BJ (cell line): Measurements from ENCODE around the gene ANKRD61. TPM values are rescaled to one million over a fixed set of nuclear protein-coding genes. Genes with fewer than 3 reads are reported as not detected.
"Not testable (repeated sequence)": the region's sequence is repeated elsewhere in the genome, so short reads cannot be mapped to it uniquely, and the experiment has no call there.

Experiments used
- CTCF ChIA-PET: fragments of 350-600 bp; formaldehyde crosslinking; extraction: SDS; loops from one replicate; lab custom pipeline; 2021; ENCODE audit warnings: antibody characterized with exemption, inconsistent platforms; lab: Yijun Ruan, JAX
- POLR2A ChIA-PET: fragments of 300-600 bp; sonication (Branson Sonifier 250); formaldehyde crosslinking; extraction: SDS; loops from one replicate; lab custom pipeline; 2021; ENCODE audit warnings: antibody characterized with exemption; lab: Charles Lee
- DNase-seq: peaks from one replicate; pipeline ENCODE4 v3.0.0-alpha.2; 2011; ENCODE audit warnings: low read depth
- H3K27me3 ChIP-seq: 2 replicates; pipeline ENCODE4 v1.6.0; 2011; ENCODE audit warnings: low read length; ENCODE audit not compliant: control insufficient read depth, insufficient read depth
- H3K36me3 ChIP-seq: 2 replicates; pipeline ENCODE4 v1.5.1; 2011; ENCODE audit warnings: low read length; ENCODE audit not compliant: control insufficient read depth, insufficient read depth
- H3K4me3 ChIP-seq: 2 replicates; pipeline ENCODE4 v1.5.1; 2011; ENCODE audit warnings: low read depth, mild to moderate bottlenecking, control low read depth, low read length
- CTCF ChIP-seq: IDR thresholded peaks from 2 replicates; pipeline ENCODE4 v1.5.1; 2011; ENCODE audit warnings: low read depth, mild to moderate bottlenecking, control low read depth, inconsistent platforms, low read length, moderate library complexity; ENCODE audit not compliant: insufficient read depth
- polyA plus RNA-seq: library from polyadenylated mRNA; depleted of rRNA; stranded (reverse); fragments of >200 nt; gene quantifications from 2 replicates; pipeline ENCODE4 v1.2.3, GENCODE V29; 2011

Gene ANKRD61
- polyA plus RNA-seq, 1 experiment: 0.40 TPM

GRCh38 chr7:6032641-6033040, 1.5 kb downstream of the ANKRD61 start:
- no peak overlapping the region for H3K4me3 ChIP-seq
- peaks cover 25% of the 10 kb centered on the region for H3K36me3 ChIP-seq
- POLR2A ChIA-PET: no interaction called here
- CTCF ChIA-PET: interaction anchor here (1.0 kb wide), 1 partner anchor 291 kb away, joined by 3 read pairs; no protein-coding TSS in a partner anchor
- no peak for TF ChIP-seq CTCF
- no peak for DNase-seq
- no peaks in the 10 kb centered on the region for H3K27me3 ChIP-seq

GRCh38 chr7:6035165-6035564, 4.0 kb downstream of the ANKRD61 start:
- no peak overlapping the region for H3K4me3 ChIP-seq
- ChIA-PET CTCF (interaction anchor here (1.0 kb wide), 1 partner anchor 8 kb away, joined by 3 read pairs; no protein-coding TSS in a partner anchor), POLR2A (no interaction called here)
- peaks cover 21% of the 10 kb centered on the region for H3K36me3 ChIP-seq
- TF ChIP-seq CTCF: no peak
- no peaks in the 10 kb centered on the region for H3K27me3 ChIP-seq
- no peak for DNase-seq

- DNase-seq: no peak
- ChIA-PET CTCF (interaction anchor here (1.0 kb wide), 1 partner anchor 8 kb away, joined by 3 read pairs; no protein-coding TSS in a partner anchor), POLR2A (no interaction called here)
- Histone ChIP-seq H3K36me3 (peaks cover 22% of the 10 kb centered on the region), H3K27me3 (no peaks in the 10 kb centered on the region), H3K4me3 (no peak overlapping the region)
- no peak for TF ChIP-seq CTCF
These were observed 4.5 kb downstream of the ANKRD61 start for GRCh38 chr7:6035686-6036085.

GRCh38 chr7:6049780-6050179, 18.6 kb downstream of the ANKRD61 start:
- no peak for DNase-seq
- H3K27me3 ChIP-seq: no peaks in the 10 kb centered on the region
- no peak for TF ChIP-seq CTCF
- CTCF ChIA-PET: interaction anchor here (0.7 kb wide), 1 partner anchor 44 kb away, joined by 3 read pairs; no protein-coding TSS in a partner anchor
- peaks cover 11% of the 10 kb centered on the region for H3K36me3 ChIP-seq
- POLR2A ChIA-PET: interaction anchor here (0.7 kb wide), 1 partner anchor 77 kb away, joined by 3 read pairs; no protein-coding TSS in a partner anchor
- no peak overlapping the region for H3K4me3 ChIP-seq

GRCh38 chr7:6051185-6051584, 20.0 kb downstream of the ANKRD61 start:
- POLR2A ChIA-PET, H3K27me3 ChIP-seq, H3K36me3 ChIP-seq, CTCF ChIA-PET, DNase-seq, H3K4me3 ChIP-seq: not testable (repeated sequence)

GRCh38 chr7:6056616-6057015, 25.4 kb downstream of the ANKRD61 start:
- H3K36me3 ChIP-seq: peaks cover 3% of the 10 kb centered on the region; the same call in 1 of the 2 replicates
- DNase-seq: no peak
- no peak for TF ChIP-seq CTCF
- no peaks in the 10 kb centered on the region for H3K27me3 ChIP-seq
- ChIA-PET POLR2A (no interaction called here), CTCF (no interaction called here)
- no peak overlapping the region for H3K4me3 ChIP-seq
